Measurements from ENCODE around the gene CD79B.
"Not testable (repeated sequence)": the region's sequence is repeated elsewhere in the genome, so short reads cannot be mapped to it uniquely, and the experiment has no call there.

CD79B gene

GRCh38 chr17:63894821-63895220, 37.3 kb downstream of the CD79B start:
- in situ Hi-C loops (cut with MboI; ENCODE audit: low pct_unique_long_range_greater_than_20kb, low sequenced_read_pairs, unreplicated experiment); DNase-seq (ENCODE audit: low spot score): not testable (repeated sequence)

DNA sequence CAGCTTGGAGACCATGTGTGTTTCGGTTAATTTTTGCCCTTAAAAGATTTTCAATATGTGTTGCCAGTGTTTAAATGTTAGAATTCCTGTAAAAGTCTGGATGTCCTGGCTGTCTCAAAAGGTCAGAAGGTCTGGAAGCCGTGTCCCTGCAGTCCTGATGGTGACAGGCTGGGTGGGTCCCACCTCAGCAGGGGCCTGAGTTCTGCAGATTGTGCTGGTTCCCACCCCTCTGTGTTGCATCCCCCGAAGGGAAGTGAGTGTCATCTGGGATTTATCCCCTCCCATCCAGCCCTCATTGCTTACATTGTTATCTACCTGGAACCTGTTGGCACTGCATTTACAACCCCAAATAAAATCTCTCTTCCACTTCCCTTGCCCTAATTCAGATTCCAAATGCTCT, 38.1 kb downstream of the CD79B start:
- in situ Hi-C loops (cut with MboI; ENCODE audit: low pct_unique_long_range_greater_than_20kb, low sequenced_read_pairs, unreplicated experiment), result not testable (repeated sequence)

GRCh38 chr17:63892316-63893037, 39.7 kb downstream of the CD79B start:
- in situ Hi-C loops (cut with MboI; ENCODE audit: low pct_unique_long_range_greater_than_20kb, low sequenced_read_pairs, unreplicated experiment); DNase-seq (ENCODE audit: low spot score): not testable (repeated sequence)

More for the DNA sequence above, 38.1 kb downstream of the CD79B start:
- not testable (repeated sequence) for DNase-seq (ENCODE audit: low spot score)

- not testable (repeated sequence) for DNase-seq (ENCODE audit: low spot score)
- TF ChIP-seq, protein P1, sequence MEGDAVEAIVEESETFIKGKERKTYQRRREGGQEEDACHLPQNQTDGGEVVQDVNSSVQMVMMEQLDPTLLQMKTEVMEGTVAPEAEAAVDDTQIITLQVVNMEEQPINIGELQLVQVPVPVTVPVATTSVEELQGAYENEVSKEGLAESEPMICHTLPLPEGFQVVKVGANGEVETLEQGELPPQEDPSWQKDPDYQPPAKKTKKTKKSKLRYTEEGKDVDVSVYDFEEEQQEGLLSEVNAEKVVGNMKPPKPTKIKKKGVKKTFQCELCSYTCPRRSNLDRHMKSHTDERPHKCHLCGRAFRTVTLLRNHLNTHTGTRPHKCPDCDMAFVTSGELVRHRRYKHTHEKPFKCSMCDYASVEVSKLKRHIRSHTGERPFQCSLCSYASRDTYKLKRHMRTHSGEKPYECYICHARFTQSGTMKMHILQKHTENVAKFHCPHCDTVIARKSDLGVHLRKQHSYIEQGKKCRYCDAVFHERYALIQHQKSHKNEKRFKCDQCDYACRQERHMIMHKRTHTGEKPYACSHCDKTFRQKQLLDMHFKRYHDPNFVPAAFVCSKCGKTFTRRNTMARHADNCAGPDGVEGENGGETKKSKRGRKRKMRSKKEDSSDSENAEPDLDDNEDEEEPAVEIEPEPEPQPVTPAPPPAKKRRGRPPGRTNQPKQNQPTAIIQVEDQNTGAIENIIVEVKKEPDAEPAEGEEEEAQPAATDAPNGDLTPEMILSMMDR (IDR thresholded peaks at IDR 0.05; ENCODE audit: extremely low read depth, insufficient read depth, missing control alignments), result peak; percentile 50
These were observed 42.9 kb downstream of the CD79B start for GRCh38 chr17:63889026-63889848.

DNA sequence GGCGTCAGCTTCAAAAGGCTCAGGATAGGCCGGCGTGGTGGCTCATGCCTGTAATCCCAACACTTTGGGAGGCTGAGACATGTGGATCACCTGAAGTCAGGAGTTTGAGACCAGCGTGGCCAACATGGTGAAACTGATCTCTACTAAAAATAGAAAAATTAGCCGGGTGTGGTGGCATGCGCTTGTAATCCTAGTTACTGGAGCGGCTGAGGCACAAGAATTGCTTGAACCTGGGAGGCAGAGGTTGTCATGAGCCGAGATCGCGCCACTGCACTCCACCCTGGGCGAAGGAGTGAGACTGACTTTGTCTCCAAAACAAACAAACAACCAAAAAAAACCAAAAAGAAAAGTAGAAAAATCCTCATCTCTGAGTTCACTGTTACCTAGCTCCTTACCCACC, 47.0 kb downstream of the CD79B start:
- in situ Hi-C loops (cut with MboI; ENCODE audit: low pct_unique_long_range_greater_than_20kb, low sequenced_read_pairs, unreplicated experiment); DNase-seq (ENCODE audit: low spot score): not testable (repeated sequence)

More at GRCh38 chr17:63889026-63889848, 42.9 kb downstream of the CD79B start:
- in situ Hi-C loops (cut with MboI; ENCODE audit: low pct_unique_long_range_greater_than_20kb, low sequenced_read_pairs, unreplicated experiment), result not testable (repeated sequence)

GRCh38 chr17:63882626-63883126, 49.5 kb downstream of the CD79B start:
- DNase-seq (ENCODE audit: low spot score); in situ Hi-C loops (cut with MboI; ENCODE audit: low pct_unique_long_range_greater_than_20kb, low sequenced_read_pairs, unreplicated experiment): not testable (repeated sequence)

GRCh38 chr17:63881935-63882601, 50.1 kb downstream of the CD79B start, which contains the start of gene GH2:
Gene GH2 (minus strand): TSS chr17:63881944. CDS start chr17:63881801, 143 bp downstream.
- TF ChIP-seq, protein P1 (IDR thresholded peaks at IDR 0.05; ENCODE audit: extremely low read depth, insufficient read depth, missing control alignments), result peak; percentile 84
- in situ Hi-C loops (cut with MboI; ENCODE audit: low pct_unique_long_range_greater_than_20kb, low sequenced_read_pairs, unreplicated experiment), result no loop called here
- DNase-seq (ENCODE audit: low spot score), result peak; percentile 85

- DNase-seq (ENCODE audit: low spot score); in situ Hi-C loops (cut with MboI; ENCODE audit: low pct_unique_long_range_greater_than_20kb, low sequenced_read_pairs, unreplicated experiment): not testable (repeated sequence)
These were observed 50.8 kb downstream of the CD79B start for GRCh38 chr17:63881337-63881736.

DNA sequence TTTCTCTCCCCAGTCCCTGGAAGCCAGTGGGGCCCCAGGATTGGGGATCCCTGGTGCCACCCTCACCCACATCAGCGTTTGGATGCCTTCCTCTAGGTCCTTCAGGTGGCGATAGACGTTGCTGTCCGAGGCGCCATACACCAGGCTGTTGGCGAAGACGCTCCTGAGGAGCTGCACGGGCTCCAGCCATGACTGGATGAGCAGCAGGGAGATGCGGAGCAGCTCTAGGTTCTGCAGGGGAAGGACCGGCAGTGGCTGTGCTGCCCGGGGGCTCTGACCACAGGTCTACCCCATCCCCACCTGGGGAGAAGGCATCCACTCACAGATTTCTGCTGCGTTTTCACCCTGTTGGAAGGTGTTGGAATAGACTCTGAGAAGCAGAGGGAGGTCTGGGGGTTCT, 51.4 kb downstream of the CD79B start:
- in situ Hi-C loops (cut with MboI; ENCODE audit: low pct_unique_long_range_greater_than_20kb, low sequenced_read_pairs, unreplicated experiment), result no loop called here
- TF ChIP-seq, protein P1 (IDR thresholded peaks at IDR 0.05; ENCODE audit: extremely low read depth, insufficient read depth, missing control alignments), result no peak
- DNase-seq (ENCODE audit: low spot score), result no peak

Measured in GM13977 (cell line).